Body of pancreas (tissue), 4 donors: ENCODE measurements around the gene DIDO1.

Experiments
- POLR2A ChIP-seq, 3 donors: fragments of 450-650 bp; IDR thresholded peaks; one replicate each; pipeline ENCODE4 v1.6.1; 2016; ENCODE audit warnings: antibody characterized with exemption in 3 of 3, mild to moderate bottlenecking in 2 of 3
- TF ChIP-seq, protein P1 (sequence below), 7 experiments: fragments of 450-650 bp in 4 of 7; fragments of 200-600 bp in 3 of 7; sonication (generic) in 3 of 7; IDR thresholded peaks; one replicate each; pipeline ENCODE4 v1.5.1; 2016 to 2019; ENCODE audit warnings: antibody characterized with exemption in 7 of 7

GRCh38 chr20:62959998-62960436, 33.7 kb upstream of the DIDO1 start:
- no peak for TF ChIP-seq POLR2A (IDR thresholded peaks at IDR 0.05)
- TF ChIP-seq, protein P1, sequence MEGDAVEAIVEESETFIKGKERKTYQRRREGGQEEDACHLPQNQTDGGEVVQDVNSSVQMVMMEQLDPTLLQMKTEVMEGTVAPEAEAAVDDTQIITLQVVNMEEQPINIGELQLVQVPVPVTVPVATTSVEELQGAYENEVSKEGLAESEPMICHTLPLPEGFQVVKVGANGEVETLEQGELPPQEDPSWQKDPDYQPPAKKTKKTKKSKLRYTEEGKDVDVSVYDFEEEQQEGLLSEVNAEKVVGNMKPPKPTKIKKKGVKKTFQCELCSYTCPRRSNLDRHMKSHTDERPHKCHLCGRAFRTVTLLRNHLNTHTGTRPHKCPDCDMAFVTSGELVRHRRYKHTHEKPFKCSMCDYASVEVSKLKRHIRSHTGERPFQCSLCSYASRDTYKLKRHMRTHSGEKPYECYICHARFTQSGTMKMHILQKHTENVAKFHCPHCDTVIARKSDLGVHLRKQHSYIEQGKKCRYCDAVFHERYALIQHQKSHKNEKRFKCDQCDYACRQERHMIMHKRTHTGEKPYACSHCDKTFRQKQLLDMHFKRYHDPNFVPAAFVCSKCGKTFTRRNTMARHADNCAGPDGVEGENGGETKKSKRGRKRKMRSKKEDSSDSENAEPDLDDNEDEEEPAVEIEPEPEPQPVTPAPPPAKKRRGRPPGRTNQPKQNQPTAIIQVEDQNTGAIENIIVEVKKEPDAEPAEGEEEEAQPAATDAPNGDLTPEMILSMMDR (IDR thresholded peaks at IDR 0.05) = no peak
